HG02642 (cell line): Measurements from ENCODE around the gene SRP14.

ENCODE experiments used
- ATAC-seq: cut with Tn5 transposase; IDR thresholded peaks from one replicate; pipeline ENCODE4 v1.9.1; 2021; ENCODE audit warnings: mild to moderate bottlenecking; ENCODE audit not compliant: unreplicated experiment, poor library complexity

SRP14 gene

GRCh38 chr15:40069178-40070165 lies 30.5 kb upstream of the SRP14 start:
- peak; percentile 59 for ATAC-seq

DNA sequence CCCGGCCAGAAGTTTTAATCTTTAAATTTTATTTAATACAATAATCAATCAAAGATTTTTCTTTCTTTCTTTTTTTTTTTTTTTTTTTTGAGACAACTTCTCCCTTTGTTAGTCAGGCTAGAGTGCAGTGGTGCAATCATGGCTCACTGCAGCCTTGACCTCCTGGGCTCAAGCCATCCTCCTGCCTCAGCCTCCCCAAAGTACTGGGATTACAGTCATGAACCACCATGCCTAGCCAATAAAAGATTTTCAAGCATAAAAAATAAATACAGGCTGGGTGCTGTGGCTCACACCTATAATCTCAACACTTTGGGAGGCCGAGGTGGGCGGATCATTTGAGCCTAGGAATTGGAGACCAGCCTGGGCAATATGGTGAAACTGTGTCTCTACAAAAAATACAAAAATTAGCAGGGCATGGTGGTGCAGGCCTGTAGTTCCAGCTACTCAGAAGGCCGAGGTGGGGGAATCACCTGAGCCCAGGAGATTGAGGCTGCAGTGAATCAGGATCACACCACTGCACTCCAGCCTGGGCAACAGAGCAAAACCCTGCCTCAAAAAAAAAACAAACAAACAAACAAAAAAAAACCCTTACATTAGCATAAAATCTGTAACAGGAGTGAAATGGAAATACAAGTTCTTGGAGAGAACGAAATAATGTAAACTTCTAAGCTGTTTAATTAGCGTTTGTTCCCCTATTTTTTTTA lies 29.1 kb upstream of the SRP14 start:
- ATAC-seq, result no peak

DNA sequence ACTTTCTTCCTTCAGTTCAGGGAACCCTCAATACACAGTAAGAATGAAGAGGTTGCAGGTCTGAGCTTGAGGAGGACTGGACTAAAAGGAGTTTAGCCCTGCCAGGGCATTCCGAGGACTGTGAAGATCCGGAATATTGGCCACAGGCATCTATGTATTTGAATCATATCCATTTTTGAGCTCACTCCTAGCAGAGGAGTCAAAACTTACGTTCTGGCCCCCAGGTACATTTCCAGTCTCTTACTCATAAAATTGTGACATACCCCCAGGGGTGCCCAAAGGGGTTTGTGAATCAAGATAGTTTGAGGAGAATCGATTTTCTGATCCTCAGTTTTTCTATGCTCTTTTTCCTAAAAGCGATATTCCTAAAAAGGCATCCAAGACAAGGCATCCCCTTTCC lies 27.6 kb upstream of the SRP14 start:
- no peak for ATAC-seq

GRCh38 chr15:40065166-40065565 lies 26.2 kb upstream of the SRP14 start:
- ATAC-seq, result no peak

DNA sequence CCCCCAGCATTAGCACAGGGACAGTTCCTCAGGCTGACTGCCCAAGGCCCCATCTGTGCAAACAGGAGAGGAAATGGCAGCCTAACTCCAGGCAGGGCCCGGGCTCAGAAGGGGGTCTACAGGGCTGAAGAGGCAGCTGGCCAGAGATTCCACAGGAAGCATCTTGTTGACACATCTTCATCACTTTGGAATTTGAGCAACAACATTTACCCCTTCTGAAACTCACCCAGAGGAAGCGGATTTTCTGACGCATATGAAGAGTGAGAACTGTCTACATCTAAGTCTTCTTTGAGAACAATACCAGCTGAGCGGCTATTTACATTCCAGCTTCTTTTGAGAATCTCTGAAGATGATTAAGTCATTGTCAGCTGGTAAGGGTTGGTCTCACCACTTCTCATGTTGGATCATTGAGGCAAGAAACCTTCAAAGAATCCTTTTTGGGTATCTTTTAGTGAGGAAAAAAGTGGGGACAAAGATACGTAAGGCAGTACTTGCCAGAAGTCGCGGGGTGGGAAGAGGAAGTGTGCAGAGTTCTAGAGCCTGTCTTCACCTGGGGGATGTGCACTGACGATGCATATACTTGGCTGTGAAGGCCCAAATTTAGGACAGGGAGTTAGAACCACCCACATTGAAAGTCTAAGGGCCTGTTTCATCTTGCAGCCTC lies 25.4 kb upstream of the SRP14 start:
- peak; percentile 59 for ATAC-seq

DNA sequence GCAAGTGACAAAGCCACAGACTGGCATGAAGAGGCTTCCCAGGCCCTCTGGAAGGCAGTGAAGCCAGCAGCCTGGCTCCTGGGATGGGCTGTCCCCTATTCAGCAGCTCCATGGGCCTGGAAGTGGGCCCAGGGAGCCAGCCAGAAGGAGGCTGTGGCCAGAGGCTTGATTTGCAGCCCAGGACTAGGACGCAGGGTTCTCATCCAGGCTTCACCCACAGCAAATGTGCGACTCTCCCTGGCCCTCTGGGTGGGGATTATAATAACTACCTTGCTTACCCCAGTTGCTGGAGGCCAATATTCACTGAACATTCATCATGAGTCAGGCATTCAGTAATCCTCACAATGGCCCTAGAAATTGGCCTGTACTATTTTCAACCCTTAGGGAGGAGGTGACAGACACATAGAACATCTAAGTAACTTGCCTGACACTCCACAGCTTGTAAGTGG lies 24.6 kb upstream of the SRP14 start:
- ATAC-seq, result no peak

- no peak for ATAC-seq
Observed at GRCh38 chr15:40062816-40063562, 24.0 kb upstream of the SRP14 start.

GRCh38 chr15:40061212-40061901 lies 22.4 kb upstream of the SRP14 start:
- ATAC-seq, result peak; percentile 55

GRCh38 chr15:40060236-40060961 lies 21.4 kb upstream of the SRP14 start:
- ATAC-seq, result no peak

- no peak for ATAC-seq
Observed at GRCh38 chr15:40059821-40060220, 20.8 kb upstream of the SRP14 start.

GRCh38 chr15:40058476-40059140 lies 19.6 kb upstream of the SRP14 start:
- no peak for ATAC-seq

GRCh38 chr15:40055576-40056293 lies 16.8 kb upstream of the SRP14 start:
- ATAC-seq, result no peak

DNA sequence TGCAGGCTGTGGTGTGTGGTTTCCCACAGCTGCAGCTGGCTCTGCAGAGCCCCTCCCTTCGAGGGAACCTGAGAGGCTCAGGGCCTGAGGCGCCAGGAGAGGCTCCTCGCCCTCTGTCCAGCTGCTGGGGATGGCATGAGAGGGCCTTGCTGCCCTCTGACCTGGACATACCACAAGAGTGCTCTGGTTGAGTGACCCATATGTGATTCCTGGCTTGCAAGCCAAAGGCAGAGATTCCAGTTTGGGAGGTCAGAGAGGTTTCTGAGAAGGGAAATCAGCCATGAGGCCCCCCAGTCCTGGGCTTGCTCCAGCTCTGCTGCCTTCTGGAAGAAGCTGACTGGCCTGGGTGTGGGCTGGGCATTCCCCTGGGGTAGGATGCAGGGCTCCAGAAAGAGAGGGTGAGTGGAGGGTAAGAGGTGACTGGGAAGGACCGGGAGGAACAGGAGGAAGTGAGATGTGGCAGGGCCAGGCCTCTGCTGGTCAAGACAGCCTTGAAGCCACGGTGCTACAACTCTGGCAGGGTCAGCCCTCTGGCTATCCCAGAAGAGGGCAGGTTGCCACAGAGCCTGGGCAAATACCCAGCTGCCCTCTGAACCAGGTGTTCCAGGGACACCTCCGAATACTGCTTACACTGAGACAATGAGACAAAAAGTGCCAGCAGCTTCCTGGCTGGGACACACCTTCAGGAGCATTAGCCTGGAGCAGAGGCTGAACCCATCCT lies 16.0 kb upstream of the SRP14 start:
- peak; percentile 81 for ATAC-seq

DNA sequence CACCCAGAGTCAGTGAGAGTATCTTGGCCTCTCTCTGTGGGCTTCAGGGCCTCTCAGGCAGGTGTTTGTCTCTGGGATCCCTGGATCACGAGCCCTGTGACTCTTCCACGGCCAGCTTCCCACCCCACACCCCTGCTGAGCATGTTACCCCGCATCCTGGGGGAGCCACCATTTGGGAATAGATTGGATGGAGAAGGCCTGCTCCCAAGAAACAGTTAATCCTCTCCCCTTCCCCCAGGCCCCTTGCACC lies 15.5 kb upstream of the SRP14 start:
- ATAC-seq, result peak; percentile 56

GRCh38 chr15:40053831-40054604 lies 15.0 kb upstream of the SRP14 start:
- ATAC-seq, result peak; percentile 33

DNA sequence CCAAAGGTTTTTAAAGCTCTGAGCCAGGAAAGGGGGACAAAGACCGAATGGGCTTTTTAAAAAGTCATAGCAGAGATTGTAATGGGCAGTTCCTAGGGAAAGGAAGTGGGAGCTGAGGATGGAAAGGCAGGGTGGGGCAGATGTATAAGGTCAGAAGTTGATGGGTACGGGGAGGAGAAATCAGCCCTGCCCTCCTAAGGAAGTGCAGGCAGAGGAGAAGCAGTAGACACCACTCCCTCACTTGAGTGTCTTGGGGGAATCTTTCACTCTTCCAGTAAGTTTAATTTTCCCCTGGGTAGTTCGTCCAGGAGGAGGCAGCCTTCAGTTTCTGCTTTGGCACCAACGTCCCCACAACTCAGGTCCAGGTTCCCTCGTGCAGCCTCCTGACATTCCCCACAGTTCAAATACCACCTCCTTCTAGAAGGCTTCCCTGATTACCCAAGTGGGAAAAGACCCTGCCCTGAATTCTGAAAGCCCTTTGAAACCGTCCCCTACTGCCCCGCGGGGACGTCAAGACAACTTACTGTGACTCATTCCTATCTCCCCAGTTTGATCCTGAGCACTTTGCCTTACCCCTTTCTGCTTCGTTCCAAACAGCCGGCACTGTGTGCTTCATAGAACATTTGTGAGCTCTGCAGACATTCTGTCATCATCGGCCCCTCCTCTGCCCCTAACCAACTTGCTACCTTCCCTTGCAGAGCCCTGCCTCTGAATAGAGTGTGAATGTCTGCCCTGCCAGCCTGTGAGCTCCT lies 14.3 kb upstream of the SRP14 start:
- no peak for ATAC-seq
